Loucy (cell line): ENCODE data around the gene MARCHF9.

Source experiments
- EZH2phosphoT487 ChIP-seq: fragments of 200-600 bp; IDR thresholded peaks from 2 replicates; pipeline ENCODE4 v1.6.1; 2018; ENCODE audit warnings: antibody characterized with exemption, mild to moderate bottlenecking, moderate library complexity, borderline replicate concordance
- TF ChIP-seq, protein P1 (sequence below): fragments of 200-600 bp; sonication (generic); conservative IDR thresholded peaks from 2 replicates; pipeline ENCODE4 v1.5.1; 2014; ENCODE audit warnings: mild to moderate bottlenecking, antibody characterized with exemption, low read length

DNA sequence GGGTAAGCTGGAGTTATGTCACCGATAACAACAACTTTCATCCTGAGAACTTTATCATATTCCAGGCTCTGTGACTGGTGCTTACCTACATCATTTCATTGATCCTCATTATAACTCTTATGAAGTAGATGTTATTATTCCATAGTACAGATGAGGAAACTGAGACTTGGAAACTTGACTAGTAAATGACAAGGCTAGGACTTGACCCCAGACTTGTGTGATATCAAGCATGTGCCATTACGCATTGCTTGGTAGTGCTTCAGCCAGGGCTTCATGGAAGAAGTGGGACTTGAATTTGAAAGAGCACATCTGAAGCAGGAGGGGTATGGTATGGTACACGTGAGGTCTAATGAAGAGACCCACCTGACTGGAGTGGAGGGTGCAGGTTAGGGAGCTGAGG, 51.8 kb downstream of the MARCHF9 start:
- TF ChIP-seq, protein P1, sequence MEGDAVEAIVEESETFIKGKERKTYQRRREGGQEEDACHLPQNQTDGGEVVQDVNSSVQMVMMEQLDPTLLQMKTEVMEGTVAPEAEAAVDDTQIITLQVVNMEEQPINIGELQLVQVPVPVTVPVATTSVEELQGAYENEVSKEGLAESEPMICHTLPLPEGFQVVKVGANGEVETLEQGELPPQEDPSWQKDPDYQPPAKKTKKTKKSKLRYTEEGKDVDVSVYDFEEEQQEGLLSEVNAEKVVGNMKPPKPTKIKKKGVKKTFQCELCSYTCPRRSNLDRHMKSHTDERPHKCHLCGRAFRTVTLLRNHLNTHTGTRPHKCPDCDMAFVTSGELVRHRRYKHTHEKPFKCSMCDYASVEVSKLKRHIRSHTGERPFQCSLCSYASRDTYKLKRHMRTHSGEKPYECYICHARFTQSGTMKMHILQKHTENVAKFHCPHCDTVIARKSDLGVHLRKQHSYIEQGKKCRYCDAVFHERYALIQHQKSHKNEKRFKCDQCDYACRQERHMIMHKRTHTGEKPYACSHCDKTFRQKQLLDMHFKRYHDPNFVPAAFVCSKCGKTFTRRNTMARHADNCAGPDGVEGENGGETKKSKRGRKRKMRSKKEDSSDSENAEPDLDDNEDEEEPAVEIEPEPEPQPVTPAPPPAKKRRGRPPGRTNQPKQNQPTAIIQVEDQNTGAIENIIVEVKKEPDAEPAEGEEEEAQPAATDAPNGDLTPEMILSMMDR: no peak
- TF ChIP-seq EZH2phosphoT487: no peak
